ENCODE measurements around the gene SNX9.

- TF ChIP-seq CTCF (IDR thresholded peaks at IDR 0.05): no peak
- TF ChIP-seq EZH2 (IDR thresholded peaks at IDR 0.05; ENCODE audit: borderline replicate concordance, insufficient read depth, low read depth, low read length, poor library complexity, severe bottlenecking): no peak
Observed at GRCh38 chr6:157867155-157867559, 44.1 kb downstream of the SNX9 start.

Measured in B cell (primary cell).